Activated T-cell treated with anti-CD3 and anti-CD28 coated beads for 1 hour (primary cell): ENCODE results near the gene ACADSB.

ENCODE experiments used
- DNase-seq: peaks from one replicate; pipeline ENCODE4 v3.0.0-alpha.2; 2020; ENCODE audit warnings: low read depth

Gene ACADSB

DNA sequence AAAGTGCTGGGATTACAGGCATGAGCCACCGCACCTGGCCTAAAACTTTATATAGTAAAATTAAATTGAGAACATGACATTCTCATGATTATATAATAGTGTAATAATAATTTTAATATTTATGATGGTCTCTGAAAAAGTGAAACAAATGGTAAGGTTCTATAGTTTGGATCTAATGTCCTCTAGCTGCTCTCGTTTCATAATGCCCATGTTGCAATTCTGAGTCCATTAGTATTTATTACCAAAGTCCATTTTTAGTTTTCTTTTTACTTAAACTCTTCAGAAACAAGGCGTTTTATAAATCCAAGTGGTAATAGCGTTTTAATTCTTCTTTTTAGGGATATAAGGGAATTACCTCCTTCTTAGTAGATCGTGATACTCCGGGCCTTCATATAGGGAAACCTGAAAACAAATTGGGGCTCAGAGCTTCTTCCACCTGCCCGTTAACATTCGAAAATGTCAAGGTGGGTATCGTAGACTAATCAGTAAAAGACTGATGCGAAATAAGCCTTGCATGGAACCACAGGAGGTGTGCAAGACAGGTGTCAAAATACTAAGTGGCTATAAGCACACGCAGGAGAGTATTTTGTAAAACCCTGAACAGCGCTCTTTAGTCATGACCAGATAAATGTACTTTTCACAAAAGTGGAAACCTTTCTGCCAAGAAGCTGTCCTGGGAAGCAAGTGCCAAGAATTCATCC is 34.1 kb downstream of the ACADSB start:
- no peak for DNase-seq

DNA sequence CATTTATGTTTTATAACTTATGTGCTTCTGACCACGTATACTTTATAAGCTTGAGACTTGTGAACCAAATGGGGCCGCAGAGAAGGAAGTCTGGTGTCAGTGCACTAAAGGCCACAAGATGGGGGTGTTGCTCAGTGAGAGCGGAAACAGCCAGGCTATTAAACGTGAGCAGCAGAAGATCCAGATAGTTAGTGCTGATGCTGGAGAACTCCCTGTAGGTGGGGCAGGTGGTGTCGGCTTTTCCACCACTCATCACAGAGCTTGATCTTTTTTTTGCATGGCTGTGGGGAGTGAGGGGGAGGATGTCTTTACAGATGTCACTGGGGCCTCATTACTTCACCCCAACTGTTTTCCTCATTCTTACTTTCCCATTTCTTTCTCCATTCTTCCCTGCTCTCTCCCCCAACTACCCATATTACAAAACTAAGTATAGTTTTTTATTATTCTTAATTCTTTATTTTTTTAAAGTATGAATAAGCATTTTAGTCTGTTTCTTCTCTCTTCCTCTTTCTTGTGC is 34.7 kb downstream of the ACADSB start:
- DNase-seq = peak; percentile 4

DNA sequence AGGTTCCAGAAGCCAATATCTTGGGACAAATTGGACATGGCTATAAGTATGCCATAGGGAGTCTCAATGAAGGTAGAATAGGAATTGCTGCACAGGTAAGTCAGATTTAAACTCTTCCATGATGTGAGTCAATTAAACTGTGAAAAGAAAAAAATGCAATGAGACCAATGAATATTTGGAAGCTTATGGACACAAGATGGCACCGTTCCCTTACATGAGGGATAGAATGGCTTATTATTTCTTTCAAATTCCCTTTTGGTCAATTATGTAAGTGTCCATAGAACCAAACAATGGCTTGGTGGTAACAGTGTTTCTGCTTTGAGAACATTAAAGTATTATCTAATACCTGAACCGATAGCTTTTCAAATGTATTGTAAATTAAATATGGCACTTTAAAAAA is 35.6 kb downstream of the ACADSB start:
- no peak for DNase-seq

DNA sequence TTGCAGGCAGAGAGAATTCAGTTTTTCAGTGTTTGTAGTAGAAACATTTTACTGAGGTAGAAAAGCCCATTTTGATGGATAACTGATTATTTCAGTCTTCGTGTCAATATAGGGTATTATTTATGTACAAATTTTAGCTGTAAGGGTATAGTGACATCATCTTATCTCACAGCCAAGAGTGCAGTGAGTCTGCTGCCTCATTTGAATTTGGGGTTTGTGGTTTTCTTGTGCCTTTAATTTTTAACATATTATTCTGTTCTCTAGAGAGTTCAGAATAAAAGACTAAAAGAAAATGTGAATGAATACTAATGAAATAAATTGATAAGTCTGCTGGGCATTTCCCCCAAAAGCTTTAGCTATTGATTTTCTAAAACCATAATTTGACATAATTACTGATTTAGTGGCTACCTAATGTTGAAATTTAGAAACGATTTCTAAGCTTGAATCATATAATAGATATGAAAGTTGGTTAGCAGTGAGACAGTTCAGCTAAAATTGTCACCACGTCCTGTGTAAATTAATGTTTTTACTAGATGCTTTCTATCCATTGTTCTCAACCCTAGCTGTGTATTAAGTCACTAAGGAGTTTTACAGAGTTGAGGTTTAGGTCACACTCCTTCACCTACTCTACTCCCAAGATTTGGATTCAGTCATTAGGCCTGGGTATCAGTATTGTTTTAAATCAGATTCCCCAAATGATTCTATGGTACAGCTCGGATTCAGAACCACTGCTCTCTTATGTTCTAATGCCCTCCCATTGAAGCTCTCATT is 37.3 kb downstream of the ACADSB start:
- DNase-seq = no peak

DNA sequence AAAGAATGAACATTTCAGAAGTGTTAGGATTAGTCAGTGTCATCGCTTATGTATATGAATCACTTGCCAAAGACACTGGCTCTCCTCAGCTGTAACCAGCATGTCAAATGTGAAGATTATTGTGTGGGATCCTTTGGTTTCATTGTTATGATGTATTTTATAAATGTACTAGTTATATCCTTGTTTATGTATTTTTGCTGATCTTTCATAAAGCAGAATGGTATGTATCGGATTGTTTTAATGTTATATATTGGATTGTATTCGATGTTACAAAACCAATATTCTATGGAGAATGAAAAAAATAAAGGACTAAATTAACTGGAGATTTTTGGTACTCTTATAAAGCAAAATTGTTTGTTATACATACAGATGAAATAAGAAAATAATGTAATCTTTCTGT is 49.2 kb downstream of the ACADSB start:
- DNase-seq = no peak

DNA sequence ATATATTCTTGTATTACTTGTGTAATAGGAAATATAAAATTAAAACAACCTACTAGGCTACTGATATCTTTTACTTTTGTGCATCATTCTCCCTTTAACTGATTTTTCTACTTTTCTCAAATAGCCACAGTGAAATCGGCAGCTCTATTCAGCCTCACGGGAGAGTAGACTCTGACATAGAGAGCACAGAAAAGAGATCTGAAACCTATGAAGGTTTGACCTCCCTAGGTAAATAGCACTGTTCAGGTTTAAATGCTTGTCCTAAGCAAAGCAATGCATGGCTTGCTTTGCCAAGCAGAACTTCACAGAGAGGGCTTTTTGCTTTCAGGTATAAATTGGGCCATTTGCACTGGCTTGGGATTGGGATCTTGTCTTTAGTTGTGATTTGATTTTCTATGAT is 53.1 kb downstream of the ACADSB start:
- no peak for DNase-seq

DNA sequence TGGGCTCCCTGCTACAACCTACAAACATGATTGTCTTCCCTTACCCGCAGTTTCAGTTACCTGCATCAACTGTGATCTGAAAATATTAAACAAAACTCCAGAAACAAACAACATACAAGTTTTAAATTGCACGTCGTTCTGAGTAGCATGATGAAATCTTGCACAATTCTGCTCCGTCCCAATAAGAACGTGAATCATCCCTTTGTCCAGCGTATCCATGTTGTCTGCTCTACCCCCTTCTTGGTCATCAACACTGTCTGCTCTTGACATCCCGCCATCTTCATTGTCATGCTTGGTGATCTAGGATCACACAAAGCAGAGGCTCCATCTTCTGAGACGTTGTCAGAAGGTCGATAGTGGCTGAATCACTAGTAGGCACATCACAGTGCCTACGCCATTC is 53.9 kb downstream of the ACADSB start:
- no peak for DNase-seq

DNA sequence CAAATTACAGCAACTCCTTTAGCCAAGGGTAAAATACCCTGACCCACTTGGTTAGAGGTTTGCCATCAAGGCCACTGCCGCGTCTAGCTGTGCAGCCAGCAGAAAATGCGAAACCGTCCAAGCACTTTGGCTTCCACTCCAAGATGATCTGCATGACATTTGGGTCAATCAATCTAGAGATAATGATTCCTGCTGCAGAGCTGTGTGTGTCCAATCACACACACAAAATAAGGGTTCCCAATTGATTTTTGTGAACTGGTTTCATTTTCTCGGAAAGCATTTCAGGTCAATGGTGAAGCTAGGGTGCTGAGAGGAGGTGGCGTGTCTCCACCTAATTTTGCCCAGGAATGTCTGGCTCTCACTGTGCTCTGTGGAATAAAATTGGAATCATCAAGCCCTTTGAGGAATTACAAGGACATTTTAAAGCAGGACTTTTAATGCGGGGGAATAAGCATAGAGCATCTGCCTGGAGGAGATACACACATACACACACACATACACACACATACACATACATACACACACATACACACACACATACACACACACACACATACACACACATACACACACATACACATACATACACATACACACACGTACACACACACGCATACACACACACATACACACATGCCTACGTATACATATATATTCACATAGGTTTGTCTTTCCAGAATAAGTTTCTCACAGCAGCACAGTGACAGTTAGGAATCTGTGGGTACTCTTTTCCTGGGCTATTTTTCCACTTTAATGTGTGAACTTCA is 59.5 kb downstream of the ACADSB start:
- DNase-seq = no peak

DNA sequence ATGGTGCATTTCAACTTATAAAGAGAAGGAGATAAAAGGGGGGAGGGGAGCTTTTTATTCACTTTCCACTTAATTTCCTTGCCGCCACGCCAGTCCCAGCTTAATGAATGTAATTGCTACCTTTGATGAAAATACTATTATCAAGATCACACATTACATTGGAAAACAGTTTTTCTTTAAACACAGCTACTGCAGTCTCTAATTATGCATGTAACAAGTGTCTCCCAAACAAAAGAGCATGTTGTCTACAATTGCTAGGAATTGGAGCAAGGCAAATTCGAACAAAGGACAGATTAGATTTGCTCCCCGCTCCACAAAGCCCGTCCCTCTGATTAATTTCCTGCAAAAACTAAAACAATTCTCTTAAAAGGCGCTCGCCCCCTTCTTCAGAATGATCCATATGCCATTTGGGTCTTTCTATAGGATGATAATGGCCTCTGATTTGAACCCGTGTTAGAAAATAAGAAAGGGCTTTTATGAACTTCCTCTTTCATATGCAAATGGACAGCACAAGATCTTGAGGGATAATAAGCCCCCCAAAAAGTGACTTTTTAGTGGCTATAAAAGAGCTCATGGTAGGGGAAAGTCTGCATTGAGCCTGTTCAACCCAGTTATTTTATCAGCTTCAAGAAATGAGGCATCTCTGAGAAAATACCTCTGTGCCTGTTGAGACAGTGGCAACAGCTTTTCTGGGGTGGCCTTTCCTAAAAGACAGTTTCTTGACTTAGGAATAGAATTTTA is 60.6 kb downstream of the ACADSB start:
- no peak for DNase-seq

DNA sequence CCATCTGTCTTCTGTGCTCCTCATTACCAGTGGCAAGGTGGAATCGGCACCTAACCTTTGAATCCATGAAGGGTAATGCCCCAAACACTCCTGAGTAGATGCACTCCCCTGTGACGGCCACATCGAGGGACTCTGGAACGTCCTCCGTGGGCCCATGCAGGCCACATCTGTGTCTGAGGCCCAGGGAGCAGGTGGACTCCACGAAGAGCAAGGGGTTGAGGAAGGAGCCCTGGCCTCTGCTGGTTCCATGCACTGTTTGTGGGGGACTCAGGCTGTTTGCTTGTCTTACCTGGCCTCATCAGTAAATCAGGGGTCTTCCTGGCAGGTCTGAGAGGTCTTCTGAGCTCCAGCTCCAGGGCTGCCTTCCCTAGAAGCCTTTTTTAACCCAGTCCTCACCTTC is 64.4 kb downstream of the ACADSB start:
- DNase-seq = no peak

DNA sequence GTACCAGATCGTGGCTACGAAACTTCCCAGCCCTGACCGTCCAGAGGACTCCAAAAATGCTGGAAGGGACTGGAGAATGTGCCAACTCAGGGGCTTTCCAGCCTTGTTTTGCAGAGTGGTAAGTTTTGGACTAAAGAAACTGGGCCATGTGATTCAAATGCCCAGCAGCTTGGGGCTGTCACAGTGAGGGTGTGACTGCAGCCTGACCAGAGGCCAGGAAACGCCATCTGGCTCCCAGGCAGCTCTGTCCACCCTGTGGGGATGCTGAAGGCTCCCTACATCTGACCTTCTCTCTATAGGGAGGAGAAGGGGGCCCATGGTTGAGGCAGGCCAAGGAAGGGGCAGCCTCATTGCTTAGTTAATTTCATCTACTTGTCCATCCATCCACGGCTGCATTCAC is 65.4 kb downstream of the ACADSB start:
- no peak for DNase-seq

DNA sequence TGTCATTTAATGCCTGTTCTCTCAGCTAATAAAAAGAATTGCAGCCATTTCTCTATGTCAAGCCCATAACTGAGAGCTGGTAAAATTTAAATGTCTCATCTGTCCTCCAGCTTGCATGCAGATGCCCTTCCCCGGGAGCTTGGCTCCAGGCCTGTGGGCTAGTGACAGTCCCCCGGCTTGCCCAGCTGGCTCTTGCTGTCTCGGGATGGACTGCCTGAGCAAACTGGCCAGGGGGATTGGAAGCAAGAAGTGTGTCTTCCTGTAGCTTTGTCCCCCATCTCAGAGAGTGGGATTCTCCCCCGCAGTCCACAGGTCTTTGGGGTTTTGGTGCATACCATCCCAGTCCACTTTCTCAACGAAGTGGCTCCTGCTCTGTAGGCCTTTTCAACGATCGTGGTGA is 73.1 kb downstream of the ACADSB start:
- no peak for DNase-seq

DNA sequence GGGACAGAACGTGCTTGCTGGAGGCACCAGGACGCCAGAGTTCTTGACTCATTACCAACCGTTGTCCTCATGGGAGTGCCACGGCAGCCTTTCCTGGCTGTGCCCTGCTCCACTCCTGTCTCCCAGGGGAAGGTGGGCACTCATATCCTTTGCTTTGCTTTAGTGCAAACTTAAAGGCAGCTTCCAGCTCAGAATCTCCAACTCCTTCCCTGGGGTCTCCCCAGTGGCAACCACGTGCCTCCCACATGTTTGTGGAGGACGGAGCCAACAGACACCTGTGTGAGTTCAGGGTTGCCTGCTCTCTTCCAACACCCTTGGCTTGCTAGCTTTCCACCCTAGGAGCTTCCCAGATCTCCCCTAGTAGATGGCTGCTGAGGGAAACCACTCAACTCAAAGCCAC is 75.0 kb downstream of the ACADSB start:
- DNase-seq = no peak

DNA sequence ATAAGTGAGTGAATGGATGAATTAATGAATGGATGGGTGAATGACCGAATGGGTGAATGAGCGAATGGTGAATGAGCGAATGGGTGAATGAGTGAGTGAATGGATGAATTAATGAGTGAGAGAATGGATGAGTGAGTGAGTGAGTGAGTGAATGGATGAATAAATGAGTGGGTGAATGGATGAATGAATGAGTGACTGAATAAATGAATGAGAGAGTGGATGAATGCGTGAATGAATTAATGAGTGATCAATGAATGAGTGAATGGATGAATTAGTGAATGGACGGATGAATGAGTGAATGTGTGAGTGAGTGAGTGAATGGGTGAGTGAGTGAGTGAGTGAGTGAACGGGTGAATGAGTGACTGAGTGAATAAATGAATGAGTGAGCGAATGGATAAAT is 77.5 kb downstream of the ACADSB start:
- DNase-seq = no peak

DNA sequence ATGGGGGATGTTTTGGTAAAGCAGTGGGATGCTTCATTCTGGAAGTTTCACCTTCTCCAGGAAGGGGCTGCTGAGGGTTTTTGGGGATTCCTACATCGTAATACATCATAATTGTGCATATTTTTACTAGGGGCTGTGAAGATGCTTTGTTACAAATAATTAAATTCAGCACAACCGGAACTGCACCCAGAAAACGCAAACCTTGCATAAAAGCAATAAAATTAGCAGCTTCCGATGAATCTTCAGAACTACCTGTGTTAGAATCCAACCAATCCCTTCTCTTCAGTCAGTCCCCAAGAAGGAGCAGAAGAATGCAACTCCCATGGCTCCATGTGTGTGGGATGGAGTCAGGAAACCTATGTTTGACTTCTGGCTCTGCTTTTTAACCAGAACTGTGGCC is 78.5 kb downstream of the ACADSB start:
- DNase-seq = no peak

DNA sequence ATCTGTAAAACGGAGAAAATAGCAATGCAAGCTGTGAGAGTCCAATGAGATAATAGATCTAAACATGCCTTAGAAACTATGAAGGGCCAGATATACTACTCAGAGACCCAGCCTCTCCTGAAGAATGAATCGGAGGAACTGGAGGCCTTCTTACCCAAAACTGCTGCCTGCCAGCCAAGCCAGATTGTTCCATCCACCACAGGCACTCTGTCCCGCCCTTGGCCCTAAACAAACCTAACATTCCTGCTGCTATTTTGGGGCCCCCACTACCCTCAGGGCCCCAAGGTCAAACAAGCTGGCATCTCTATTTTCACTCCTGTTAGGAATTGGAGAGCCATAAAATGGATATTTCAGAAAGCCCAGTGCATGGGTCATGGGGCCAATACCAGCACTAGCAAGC is 79.0 kb downstream of the ACADSB start:
- no peak for DNase-seq

DNA sequence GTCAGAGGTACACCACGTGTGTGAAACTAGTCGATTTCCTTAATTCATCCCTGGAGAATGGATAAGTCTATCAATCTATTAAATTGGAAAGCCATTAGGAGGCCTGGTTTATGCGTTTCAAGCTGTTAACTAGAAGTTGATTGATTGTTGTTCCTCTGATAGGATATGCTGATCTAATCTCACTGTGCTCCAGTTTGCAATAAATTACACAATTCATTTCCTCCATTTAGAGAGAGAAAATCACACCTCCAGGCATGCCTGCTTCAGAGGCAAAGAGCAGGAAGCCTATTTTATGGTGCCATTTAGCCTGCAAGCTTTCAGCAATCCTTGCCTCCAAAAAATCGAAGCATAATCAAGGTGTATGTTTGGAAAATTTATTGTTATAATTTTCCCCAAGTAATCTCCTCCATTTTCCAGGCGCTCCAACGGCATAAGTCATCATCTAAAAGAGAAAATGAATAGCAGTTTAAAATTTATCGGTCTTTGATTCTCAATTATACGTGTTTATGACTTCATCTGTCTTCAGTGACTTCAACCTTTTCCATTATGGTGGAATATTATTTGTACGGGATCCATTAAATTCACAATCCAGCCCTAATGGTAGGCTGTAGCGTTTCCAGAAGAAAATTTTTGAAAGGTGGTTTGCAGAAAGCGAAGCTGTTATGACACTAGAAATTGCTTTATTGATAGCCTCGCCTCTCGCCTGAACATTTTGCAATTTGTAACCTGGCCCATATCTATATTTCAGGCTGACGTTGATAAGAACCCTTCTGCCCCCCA is 84.0 kb downstream of the ACADSB start:
- DNase-seq = no peak

DNA sequence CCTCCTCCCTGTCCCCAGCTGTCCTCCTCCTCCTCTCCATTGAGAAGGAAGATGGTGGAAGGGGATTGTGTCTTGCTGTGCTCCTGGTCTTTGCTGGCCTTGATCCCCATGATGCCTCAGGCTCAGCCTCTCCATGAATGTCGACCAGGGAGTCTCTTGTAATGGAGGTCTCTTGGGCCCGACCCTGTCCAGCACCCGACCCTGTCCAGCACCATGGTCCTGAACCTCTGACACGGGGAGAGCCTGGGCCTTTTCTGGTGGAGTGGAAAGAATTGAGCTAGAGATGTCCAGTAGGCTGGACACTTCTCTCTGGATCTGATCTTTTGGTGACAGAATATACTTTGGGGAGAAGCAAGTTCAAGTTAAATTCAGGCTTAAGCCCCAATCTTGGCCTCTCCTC is 84.7 kb downstream of the ACADSB start:
- DNase-seq = no peak

DNA sequence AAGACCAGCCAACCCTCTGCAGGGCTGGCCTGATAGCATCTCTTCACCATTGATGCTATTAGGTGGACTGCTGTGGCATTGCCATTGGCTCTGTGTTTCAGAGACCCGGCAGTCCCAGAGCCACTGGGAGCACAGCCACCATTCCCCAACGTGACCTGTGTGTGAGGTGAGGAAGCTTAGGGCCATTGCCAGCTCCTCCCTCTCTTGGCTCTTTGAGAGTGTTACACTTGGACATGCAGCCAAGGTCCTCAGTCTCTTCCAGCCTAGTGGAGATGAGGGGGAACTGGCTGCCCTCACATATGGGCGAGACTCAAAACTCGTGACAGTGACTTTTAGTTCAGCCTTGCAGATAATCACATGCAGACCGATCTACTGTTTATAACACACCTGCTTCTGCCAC is 87.6 kb downstream of the ACADSB start:
- no peak for DNase-seq

DNA sequence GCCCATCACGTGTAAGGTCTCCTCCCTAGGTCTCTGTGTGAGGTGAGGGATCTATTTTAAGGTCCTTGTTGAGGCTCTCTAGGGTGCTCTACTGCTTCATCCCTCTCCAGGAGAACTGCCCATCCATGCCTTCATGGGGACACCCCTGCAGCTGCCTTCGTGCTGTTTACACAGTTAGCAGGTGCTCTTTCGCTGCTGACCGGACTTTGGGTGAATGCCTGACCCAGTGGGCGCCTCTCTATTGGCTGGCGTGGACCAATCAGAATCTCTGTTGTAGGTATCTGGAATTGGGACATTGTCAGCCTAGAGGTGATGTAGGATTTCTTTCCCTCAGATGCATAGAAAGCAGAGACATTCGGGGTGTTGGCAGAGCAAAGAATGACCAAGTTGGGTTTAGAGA is 88.2 kb downstream of the ACADSB start:
- no peak for DNase-seq

DNA sequence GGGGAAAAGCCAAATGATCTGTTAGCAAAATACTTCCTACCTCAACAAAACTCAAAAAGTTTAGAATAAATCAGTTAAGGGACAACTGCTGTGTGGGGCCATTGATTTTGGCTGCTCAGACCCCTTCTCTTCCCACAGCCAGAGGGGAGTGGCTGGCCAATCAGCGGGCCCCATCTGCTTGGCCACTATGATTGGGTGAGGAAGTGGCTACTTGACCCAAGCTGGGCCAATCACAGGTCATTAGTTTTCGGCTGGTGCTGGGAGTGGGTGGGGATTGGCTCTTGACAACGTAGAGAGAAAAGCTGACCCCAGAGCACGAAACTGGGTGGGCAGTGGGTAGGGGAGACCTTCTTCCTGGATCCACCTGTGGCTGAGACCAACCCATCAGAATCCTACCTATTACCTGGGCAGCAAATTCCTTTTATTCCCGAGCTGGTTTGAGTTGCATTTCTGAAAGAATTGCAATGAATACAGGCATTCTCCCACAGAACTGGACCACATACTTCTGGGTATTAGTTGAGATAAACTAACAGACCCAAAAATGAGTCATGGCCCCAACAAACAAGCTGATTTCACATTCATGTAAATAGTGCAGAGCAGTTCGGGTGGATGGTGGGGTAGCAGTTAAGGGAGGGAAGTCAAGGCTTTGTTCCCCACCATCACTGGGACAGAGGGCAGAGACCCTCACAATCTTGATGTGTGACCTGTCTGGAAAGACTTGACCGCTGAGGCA is 91.4 kb downstream of the ACADSB start:
- DNase-seq = no peak
